Endodermal cell (in vitro differentiated cells): Measurements from ENCODE around the gene PPM1L. TPM values are rescaled to one million over a fixed set of nuclear protein-coding genes. Genes with fewer than 3 reads are reported as not detected.

ENCODE experiments used
- DNase-seq: peaks from one replicate; pipeline ENCODE4 v3.0.0-alpha.2; 2017
- H3K27ac ChIP-seq: 2 replicates; pipeline ENCODE4 v1.5.1; 2013; ENCODE audit warnings: mild to moderate bottlenecking, low read depth, low read length, moderate library complexity
- H3K27me3 ChIP-seq: 2 replicates; pipeline ENCODE4 v1.6.1; 2013; ENCODE audit warnings: mild to moderate bottlenecking, low read length, moderate library complexity; ENCODE audit not compliant: insufficient read depth, control insufficient read depth, poor library complexity, severe bottlenecking
- H3K36me3 ChIP-seq: 2 replicates; pipeline ENCODE4 v1.7.0; 2013; ENCODE audit warnings: mild to moderate bottlenecking, low read length, moderate library complexity; ENCODE audit not compliant: control insufficient read depth, insufficient read depth
- H3K4me1 ChIP-seq: one replicate; pipeline ENCODE4 v1.7.0; 2013; ENCODE audit warnings: low read length; ENCODE audit not compliant: control insufficient read depth, insufficient read depth
- H3K4me3 ChIP-seq: 2 replicates; pipeline ENCODE4 v1.5.1; 2013; ENCODE audit warnings: mild to moderate bottlenecking, low read length, moderate library complexity
- H3K9ac ChIP-seq: 2 replicates; pipeline ENCODE4 v1.6.1; 2013; ENCODE audit warnings: mild to moderate bottlenecking, low read length, moderate library complexity; ENCODE audit not compliant: poor library complexity, severe bottlenecking; ENCODE audit errors: extremely low read depth
- H3K9me3 ChIP-seq: 2 replicates; pipeline ENCODE4 v1.6.1; 2013; ENCODE audit warnings: mild to moderate bottlenecking, low read length, moderate library complexity; ENCODE audit not compliant: control insufficient read depth
- H3K27ac Mint-ChIP-seq: 2 replicates; pipeline ENCODE4 v1.8.0; 2020; ENCODE audit warnings: mixed read lengths
- H3K27me3 Mint-ChIP-seq: 2 replicates; pipeline ENCODE4 v1.8.0; 2021; ENCODE audit warnings: mild to moderate bottlenecking, mixed read lengths; ENCODE audit not compliant: insufficient read depth
- H3K36me3 Mint-ChIP-seq: 2 replicates; pipeline ENCODE4 v1.8.0; 2020; ENCODE audit warnings: low read depth, mixed read lengths
- H3K4me1 Mint-ChIP-seq: 2 replicates; pipeline ENCODE4 v1.8.0; 2020; ENCODE audit warnings: mixed read lengths
- H3K4me3 Mint-ChIP-seq: 2 replicates; pipeline ENCODE4 v1.8.0; 2020; ENCODE audit warnings: mild to moderate bottlenecking, moderate library complexity, mixed read lengths
- H3K9me3 Mint-ChIP-seq: 2 replicates; pipeline ENCODE4 v1.8.0; 2020; ENCODE audit warnings: mild to moderate bottlenecking, mixed read lengths
- CTCF ChIP-seq: fragments of 200-600 bp; sonication (generic); conservative IDR thresholded peaks from 2 replicates; pipeline ENCODE4 v1.5.0; 2021; ENCODE audit warnings: antibody characterized with exemption, mild to moderate bottlenecking
- WGBS, 2 experiments: methylation state at CpG; one replicate each; pipeline versions ENCODE4 v1.1.5 to v1.1.7; 2013; ENCODE audit warnings: missing lambda C conversion rate in 2 of 2, mixed read lengths in 1 of 2; ENCODE audit not compliant: insufficient coverage in 1 of 2, insufficient read length in 1 of 2; 5-methylcytosine and 5-hydroxymethylcytosine counted together
- total RNA-seq, 2 donors: library from RNA; stranded (reverse); fragmentation: NEBNext Ultra II Directional in 1 of 2; extraction: Animal tissue kit (Norgen Biotek cat#: 25700) in 1 of 2; gene quantifications; 2 replicates in 1 of 2; 3 replicates in 1 of 2; pipeline ENCODE4 v1.2.1, GENCODE V29; 2021

Gene PPM1L
- total RNA-seq, 2 donors from 2014 or later = 1.6 to 3.3 TPM

GRCh38 chr3:160968761-160969160, 212.7 kb downstream of the PPM1L start:
- Mint-ChIP-seq H3K4me1 (peaks cover 3% of the 10 kb centered on the region), H3K36me3 (no peaks in the 10 kb centered on the region), H3K4me3 (no peak overlapping the region), H3K27ac (no peak overlapping the region), H3K9me3 (peaks cover 7% of the 10 kb centered on the region), H3K27me3 (no peaks in the 10 kb centered on the region)
- H3K4me1 ChIP-seq = no peaks in the 10 kb centered on the region
- H3K9me3 ChIP-seq = no peaks in the 10 kb centered on the region
- H3K4me3 ChIP-seq = no peak overlapping the region
- DNase-seq = no peak
- 39 to 42% methylated on average over 2 of the region's 2 CpGs for WGBS, 2 experiments
- H3K36me3 ChIP-seq = no peaks in the 10 kb centered on the region
- H3K9ac ChIP-seq = no peak overlapping the region
- no peak overlapping the region for H3K27ac ChIP-seq
- TF ChIP-seq CTCF = no peak
- H3K27me3 ChIP-seq = no peaks in the 10 kb centered on the region

GRCh38 chr3:160973067-160973809, 217.2 kb downstream of the PPM1L start:
- WGBS, 2 experiments = 100% methylated on average over 1 of the region's 2 CpGs; no CpG with 5 or more reads in 1 of the 2 experiments
- no peak overlapping the region for H3K4me3 Mint-ChIP-seq
- H3K9me3 ChIP-seq = no peaks in the 10 kb centered on the region
- no peaks in the 10 kb centered on the region for H3K4me1 ChIP-seq
- H3K27me3 ChIP-seq = no peaks in the 10 kb centered on the region
- peaks cover 7% of the 10 kb centered on the region for H3K9me3 Mint-ChIP-seq
- no peak overlapping the region for H3K9ac ChIP-seq
- no peaks in the 10 kb centered on the region for H3K4me1 Mint-ChIP-seq
- DNase-seq = no peak
- no peak overlapping the region for H3K4me3 ChIP-seq
- no peaks in the 10 kb centered on the region for H3K36me3 Mint-ChIP-seq
- H3K27ac ChIP-seq = no peak overlapping the region
- H3K36me3 ChIP-seq = no peaks in the 10 kb centered on the region
- H3K27ac Mint-ChIP-seq = no peak overlapping the region
- no peaks in the 10 kb centered on the region for H3K27me3 Mint-ChIP-seq
- TF ChIP-seq CTCF = no peak

- Histone ChIP-seq H3K4me3 (no peak overlapping the region), H3K9ac (no peak overlapping the region), H3K27ac (no peak overlapping the region), H3K4me1 (no peaks in the 10 kb centered on the region), H3K9me3 (peaks cover 2% of the 10 kb centered on the region), H3K27me3 (no peaks in the 10 kb centered on the region), H3K36me3 (no peaks in the 10 kb centered on the region)
- Mint-ChIP-seq H3K4me1 (no peaks in the 10 kb centered on the region), H3K4me3 (no peak overlapping the region), H3K27ac (no peak overlapping the region), H3K9me3 (peaks cover 13% of the 10 kb centered on the region), H3K36me3 (no peaks in the 10 kb centered on the region), H3K27me3 (no peaks in the 10 kb centered on the region)
- no peak for TF ChIP-seq CTCF
- no peak for DNase-seq
Observed at GRCh38 chr3:160977773-160978172, 221.7 kb downstream of the PPM1L start.
